GM21381 (cell line): ENCODE data around the gene APOL3.
"Not testable (repeated sequence)": the region's sequence is repeated elsewhere in the genome, so short reads cannot be mapped to it uniquely, and the experiment has no call there.

ENCODE experiments used
- ATAC-seq: cut with Tn5 transposase; IDR thresholded peaks from one replicate; pipeline ENCODE4 v1.9.1; 2021; ENCODE audit warnings: mild to moderate bottlenecking, moderate library complexity; ENCODE audit not compliant: unreplicated experiment

Gene APOL3

DNA sequence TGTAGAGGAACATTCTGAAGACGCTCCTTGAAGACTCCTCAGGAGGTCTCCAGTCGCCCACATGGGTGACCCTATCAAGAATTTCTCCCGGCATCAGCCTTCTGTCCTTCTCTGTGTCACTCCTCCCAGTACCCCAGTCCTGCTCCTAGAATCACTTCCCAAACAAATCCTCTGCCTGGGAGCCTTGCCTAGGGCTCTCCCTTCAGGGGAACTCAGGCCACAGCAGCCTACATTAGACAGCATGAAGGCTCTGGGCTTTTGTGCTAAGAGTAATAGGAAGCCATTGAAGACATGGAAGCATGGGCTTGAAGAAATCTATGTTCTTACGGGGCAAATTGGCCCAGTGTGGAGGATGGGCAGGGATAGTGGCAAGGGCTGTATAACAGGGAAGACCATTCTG is 21.8 kb downstream of the APOL3 start:
- ATAC-seq: not testable (repeated sequence)

DNA sequence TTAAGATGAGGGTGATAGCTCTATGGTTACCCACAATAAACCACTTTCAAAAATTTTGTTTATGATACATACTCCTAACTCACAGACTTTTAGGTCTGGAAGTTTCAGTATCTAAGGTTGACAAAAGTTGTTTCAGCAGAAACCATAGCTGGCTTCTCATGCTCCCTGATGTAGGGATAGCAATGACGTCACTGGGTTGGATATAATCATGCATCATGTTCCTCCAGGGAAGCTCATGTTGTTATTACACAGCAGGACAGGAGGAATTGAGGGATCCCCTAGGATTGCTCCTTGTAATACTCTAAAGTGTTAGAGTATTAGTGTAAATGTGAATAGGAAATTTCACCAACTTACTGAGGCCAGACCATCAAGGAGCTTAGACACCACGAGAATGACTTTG is 23.6 kb downstream of the APOL3 start:
- no peak for ATAC-seq

DNA sequence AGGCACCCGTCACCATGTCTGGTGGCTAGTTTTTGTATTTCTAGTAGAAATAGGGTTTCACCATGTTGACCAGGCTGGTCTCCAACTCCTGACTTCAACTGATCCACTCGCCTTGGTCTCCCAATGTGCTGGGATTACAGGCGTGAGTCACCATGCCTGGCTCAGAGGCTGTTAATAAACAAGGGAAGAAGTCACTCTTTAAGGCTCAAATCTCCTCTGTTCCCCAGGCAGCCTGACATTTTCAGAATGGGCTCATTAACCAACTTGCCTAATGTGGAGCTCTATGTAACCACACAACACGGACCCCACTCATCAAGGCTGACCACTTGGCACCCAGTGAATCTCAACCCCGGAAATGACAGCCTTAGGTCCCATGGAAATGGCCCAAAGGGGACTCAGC is 24.1 kb downstream of the APOL3 start:
- no peak for ATAC-seq

DNA sequence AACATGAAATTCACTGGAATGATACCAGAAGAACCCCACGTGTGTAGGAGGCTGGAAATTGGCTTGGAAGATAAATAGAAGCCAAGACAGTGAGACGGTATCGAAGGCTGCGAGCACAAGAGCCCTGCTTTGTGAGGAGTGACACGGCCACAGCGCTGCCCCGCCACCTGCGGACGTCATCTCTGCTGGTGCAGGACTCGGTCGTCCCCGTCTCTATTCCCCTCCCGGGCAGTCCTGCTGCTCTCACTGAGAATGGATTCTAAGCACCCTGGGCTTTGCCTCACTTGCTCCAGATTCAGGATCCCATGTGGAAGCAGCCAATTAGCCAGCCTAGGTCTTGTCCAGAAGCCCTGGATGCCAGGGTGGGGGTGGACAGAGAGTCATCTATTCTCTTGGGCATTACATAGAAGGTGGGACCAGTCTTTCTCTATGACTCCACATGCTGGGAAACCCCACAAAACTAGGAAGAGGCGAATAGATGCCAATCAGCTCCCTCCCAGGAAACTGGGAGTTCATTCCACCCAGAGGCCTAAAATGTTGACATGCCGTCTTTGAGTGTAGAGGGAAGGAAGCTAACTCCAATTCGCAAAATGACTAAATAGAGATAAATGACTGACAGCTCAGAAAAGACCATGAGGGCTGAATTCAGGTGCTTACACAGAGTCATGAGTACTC is 25.1 kb downstream of the APOL3 start:
- ATAC-seq: no peak

DNA sequence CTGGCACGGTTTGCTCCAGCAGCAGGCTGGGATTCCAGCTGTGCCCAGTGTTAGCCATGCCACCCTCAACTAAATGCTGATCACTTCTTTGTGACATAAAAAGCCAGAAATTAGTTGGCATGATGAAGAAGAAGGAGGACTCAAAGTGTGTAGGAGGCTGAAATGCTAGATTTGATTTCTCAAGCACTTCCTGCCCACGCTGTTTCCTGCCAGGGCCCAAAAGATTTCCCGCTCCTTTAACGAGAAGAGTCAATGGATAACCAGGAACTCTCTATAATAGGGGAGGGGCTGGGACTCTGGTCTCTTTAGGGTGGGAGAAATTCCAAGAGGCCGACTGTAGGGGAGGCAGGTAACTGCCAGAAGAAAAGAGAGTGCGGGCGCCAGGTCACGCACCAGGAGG is 26.4 kb downstream of the APOL3 start:
- no peak for ATAC-seq

DNA sequence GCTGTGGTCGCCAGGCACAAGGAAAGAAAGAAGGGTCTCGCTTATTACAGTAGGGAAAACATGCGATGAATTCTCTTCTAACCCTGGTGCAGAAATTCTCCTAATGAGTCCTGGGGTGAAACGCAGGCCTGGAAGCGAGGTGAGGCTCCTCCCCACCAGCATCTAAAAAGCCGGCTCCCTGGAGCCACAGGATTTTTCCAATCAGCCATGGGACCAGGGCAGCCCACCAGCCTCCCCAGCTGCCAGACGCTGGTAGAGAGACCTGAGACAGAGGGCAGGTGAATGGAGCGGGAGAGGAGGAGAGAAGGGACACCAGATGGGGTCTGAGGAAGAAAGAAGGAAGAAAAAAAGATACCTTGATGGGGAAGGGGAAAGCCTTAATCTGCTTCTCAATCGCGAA is 28.6 kb downstream of the APOL3 start:
- ATAC-seq: no peak

DNA sequence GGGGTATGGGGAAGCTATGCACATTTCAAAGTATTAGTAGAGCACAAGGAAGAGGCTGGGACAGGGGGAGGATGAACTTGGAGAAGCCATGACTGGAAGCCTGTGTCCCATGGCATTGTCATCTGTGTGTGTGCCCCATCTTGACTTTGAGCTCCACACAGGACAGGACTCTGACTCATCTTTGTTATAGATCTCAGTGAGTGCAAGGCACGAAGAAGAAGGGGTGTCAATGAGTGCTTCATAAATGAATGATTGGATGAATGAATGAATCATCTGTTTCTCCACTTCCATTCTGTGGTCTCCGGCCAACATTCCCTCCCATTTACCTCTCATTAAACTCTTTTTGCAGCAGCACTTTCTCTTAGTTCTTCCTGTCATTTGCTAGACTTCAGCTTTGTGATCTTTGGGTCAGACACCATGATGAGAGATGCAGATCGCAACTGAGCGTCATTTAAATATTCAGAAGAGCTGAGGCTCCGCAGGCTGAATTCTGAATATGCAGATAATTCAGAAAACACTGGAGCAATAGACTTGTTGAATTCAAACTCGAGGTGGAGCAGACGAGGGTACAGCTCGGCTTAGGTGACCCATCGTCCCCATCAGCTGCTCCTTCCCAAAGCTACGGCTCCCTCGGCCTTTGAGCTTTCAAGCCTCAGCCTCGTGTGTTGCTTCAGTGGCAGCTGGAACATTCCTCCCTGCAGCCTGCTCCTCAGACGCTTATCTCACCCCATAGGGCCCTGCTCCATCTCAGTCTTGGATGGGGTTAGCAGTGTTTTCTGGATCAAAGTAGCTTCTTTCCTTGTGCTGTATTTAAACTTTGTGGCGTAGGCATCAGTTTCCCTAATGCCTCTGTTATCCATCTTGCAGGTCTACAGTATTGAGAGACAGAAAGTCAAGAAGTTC is 30.8 kb downstream of the APOL3 start:
- no peak for ATAC-seq

DNA sequence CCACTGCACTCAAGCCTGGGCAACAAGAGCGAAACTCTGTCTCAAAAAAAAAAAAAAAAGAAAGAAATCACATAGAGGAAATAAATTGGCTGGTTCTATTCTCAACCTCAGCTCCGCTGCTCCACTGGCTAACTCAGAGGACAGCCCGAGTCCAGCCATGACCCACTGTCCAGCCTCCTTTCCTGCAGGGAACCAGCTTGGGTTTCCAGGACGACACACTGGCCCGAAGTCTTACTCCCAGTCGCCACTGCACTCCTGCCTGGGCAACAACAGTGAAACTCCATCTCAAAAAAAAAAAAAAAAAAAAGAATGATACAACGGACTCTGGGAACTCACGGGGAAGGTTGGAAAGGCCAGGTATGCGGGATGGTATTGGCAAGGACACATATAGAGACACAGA is 31.5 kb downstream of the APOL3 start:
- no peak for ATAC-seq

DNA sequence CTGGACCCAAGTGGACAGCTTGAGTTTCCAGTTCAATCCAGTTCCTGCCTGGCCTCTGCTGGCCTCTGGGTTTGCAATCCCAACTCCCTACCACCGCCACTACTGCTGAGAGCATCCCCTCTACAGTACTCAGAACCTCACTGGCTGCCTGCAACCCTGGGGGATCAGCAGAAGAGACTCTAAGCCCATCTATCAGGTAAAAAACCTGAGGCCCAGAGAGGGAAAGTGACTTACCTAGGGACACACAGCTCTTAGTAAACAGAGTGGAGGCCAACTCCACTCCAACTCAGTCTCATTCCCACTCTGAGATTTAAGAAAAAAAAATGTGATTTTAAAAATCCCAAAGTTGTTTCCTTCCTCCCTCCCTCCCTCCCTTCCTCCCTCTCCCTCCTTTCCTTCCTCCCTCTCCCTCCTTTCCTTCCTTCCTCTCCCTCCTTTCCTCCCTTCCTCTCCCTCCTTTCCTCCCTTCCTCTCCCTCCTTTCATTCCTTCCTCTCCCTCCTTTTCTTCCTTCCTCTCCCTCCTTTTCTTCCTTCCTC is 34.5 kb downstream of the APOL3 start:
- ATAC-seq: no peak

DNA sequence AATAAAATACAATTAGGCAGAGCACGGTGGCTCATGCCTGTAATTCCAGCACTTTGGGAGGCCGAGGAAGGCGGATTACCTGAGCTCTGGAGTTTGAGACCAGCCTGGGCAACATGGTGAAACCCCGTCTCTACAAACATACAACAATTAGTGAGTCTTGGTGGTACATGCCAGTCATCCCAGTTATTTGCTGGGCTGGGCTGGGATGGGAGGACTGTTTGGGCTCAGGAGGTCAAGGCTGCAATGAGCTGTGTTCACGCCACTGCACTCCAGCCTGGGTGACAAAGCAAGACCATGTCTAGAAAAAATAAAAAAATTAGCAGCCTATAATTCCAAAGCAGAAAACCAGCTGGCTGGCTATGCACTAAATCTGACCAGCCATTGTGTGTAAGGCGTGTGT is 35.1 kb downstream of the APOL3 start:
- no peak for ATAC-seq

DNA sequence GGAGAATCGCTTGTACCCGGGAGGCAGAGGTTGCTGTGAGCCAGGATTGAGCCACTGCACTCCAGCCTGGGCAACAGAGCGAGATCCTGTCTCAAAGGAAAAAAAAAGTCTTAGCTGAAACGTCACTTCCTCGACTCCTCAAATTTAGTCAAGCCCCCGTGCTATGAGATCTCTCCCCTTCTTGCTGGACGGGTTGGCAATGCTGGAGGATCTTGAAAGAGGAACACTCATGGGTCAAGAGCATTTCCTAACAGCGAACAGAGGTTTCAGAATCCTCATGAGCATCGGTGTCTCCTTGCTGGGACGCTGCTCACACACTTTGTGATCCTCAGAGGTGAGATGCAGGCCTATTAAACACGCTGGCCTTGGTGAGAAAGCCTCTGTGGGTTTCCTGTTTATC is 35.9 kb downstream of the APOL3 start:
- no peak for ATAC-seq

DNA sequence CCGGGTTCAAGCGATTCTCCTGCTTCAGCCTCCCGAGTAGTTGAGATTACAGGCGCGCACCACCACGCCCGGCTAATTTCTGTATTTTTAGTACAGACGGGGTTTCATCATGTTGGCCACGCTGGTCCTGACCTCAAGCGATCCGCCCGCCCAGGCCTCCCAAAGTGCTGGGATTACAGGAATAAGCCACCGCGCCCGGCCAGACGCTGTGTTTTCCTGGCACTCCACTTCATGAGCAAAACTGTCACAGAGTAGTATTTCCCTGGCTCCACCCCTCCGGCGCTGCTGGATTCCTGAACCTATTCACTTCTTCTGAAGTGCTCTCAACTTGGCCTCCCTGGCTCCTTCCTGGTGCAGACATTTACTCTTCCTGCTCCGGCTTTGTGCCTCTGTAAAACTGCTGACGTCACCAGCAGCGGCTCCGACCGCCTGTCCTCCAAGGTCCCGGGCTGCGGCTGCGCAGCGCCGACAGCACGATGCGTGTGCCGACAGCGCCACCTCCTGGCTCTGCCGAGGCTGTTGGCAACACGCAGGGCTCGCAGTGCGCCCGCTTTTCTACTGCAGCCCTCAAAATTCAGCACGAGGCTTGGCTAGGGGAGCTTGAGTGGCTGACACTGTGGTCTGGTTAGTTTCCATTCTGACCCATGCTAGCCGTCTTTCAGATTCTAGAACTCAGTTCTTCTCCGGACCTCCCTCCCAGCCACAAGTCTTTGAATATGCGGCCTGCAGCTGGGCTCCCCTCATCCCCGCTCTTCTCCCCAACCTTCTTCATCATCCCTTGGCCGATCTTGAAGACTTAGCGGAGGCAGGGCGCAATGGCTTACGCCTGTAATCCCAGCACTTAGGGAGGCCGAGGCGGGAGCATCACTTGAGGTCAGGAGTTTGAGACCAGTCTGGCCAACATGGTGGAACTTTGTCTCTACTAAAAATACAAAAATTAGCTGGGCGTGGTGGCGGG is 36.6 kb downstream of the APOL3 start:
- peak; percentile 84 for ATAC-seq

DNA sequence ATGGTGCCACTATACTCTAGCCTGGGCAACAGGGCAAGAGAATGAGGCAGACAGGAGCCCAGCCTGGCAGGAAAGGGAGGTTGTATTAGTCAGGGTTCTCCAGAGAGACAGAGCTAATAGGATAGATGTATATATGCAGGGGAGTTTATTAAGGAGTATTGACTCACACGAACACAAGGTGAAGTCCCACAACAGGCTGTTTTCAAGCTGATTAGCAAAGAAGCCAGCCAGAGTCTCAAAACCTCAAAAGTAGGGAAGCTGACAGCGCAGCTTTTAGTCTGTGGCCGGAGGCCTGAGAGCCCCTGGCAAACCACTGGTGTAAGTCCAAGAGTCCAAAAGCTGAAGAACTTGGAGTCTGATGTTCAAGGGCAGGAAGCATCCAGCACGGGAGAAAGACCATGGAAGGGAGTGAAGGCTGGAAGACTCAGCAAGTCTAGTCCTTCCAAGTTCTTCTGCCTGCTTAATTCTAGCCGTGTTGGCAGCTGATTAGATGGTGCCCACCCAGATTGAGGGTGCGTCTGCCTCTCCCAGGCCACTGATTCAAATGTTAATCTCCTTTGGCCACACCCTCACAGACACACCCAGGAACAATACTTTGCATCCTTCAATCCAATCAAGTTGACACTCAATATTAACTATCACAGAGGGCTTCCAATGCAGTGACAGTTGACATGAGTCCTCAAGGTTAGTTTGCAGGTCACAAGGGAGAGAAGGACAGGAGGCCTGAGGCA is 39.8 kb downstream of the APOL3 start:
- ATAC-seq: not testable (repeated sequence)

DNA sequence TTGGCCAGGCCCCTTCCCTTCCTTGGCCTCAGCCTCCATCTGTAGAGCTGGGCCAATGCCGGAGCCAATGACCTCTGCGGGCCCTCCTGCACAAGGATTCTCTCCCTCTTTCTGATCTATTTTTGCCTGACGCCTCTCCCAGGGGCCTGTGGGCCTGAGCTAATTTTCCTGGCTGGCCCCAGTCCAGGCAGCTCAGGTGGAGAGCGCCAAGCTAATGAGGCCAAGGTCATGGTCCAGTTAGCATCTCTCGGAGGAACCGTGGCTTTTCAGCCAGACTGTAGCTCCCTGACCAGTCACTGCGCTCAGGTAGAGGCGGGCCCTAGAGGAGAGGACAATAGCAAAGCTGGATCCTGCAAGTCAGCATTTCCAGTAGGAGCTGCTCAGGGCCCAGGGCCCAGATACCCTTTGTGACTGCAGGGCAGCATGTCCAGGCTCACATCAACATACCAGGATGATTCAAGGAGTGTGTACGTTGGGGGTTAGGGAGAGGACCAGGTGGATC is 43.5 kb downstream of the APOL3 start:
- no peak for ATAC-seq

DNA sequence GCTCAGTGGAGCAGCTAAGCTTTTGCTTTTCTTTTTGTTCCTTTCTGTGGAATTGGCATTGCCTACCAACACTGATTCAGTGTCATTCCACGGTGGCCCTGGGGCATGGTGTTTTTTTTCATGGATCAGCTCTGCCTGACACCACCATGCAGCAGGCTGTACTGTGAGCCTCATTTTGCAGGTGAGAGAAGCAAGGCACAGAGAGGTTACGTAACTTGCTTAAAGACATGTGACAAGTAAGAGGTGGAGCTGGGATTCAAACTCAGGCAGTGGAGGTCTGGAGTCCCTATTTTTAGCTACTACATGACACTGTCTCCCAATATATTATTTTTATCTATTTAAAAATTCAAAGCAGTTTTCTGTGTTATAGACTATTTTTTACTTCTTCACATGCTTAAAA is 44.4 kb downstream of the APOL3 start:
- ATAC-seq: no peak

DNA sequence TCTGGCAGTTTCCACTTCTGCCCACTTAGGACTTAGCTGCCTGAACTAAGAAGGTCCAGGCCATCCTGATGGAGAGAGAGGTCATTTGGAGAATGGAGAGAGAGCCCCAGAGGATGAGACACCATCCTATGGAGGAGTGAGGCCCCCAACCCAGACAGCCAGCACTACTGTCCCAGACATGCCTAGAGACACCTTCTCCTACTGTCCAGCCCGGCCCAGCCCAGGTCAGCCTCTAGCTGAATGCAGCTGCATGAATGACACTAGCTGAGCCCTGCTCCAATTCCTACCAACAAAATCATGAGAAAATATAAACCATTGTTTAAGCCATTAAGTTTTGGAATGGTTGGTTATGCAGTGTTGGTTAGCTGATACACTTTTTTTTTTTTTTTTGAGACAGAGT is 47.4 kb downstream of the APOL3 start:
- ATAC-seq: no peak

DNA sequence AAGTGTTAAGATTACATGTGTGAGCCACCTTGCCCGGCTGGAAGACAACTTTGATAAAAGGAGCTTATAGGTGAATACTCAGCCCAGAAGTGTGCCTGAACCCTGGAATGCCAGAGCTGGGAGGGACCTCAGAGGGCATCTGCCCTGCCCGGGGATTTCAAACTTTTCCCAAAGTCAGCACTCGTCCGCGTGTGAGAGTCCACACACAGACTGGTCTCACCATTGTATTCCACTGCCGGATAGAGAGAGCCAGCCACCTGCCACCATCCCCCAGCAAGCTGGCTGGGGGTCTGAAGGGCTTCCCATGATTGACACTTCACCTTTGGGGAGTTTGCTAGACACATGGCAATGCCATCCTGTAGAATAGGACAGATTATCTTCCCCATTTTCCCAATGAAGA is 49.2 kb downstream of the APOL3 start:
- no peak for ATAC-seq

DNA sequence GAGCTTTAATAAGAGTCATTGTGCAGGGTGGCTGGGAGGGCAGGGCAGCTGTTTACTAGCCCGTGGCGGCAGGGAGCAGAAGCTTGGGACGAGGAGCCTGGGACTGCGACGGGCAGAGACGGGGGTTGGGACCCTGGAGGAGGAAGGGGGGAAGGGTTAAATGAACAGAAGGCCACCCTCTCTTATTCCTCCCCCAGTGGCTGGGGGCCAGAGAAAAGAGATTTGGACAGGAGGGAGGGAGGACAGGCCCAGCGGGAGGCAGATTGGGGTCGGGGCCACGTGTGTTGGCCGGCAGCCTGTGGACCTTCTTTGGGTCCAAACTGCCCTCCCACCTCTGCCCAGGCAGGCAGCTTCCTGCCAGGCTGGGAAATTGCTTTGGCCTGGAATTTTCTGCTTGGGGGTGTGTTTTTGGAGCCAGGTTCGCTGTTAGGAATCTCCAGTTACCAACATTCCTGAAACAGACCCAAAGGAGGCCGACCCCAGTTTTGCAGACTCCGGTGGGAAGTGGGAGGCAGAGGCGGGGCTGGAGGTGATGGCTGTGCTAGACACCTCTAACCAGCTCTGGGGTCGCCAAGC is 50.2 kb downstream of the APOL3 start:
- ATAC-seq: no peak

DNA sequence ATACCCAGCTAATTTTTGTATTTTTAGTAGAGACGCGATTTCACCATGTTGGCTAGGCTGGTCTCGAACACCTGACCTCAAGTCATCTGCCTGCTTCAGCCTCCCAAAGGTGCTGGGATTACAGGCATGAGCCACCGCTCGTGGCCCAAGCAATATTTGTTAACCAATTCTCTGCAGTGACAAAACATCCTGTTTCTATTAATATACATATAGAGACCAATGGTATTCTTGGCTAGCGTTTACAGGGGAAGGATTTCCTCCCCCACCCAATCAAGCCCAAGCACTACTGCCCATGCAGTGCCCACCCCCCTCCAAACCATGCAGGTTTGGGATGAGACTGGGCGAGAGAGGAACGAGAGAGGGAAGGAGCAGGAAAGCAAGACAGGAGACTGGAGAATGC is 53.1 kb downstream of the APOL3 start:
- ATAC-seq: no peak

DNA sequence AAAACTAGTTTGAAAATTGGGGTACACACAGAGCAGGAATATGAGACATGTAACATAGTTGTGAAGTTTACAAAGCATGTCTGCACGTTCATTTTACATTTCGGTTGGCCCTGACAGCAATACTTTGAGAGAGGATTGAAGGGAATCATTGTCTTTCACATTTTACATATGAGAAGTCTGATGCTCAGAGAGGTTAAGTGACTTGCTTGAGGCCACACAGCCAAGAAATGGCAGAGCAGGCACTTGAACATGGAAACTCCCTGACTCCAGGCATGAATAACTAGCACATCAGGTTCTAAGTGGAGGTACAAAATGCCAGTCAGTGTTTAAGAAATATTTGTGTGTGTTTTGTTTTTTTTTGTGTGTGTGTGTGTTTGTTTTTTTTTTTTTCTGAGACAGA is 53.6 kb downstream of the APOL3 start:
- no peak for ATAC-seq
